CD8-positive, alpha-beta memory T cell (primary cell): Measurements from ENCODE around the gene CUX1. TPM values are rescaled to one million over a fixed set of nuclear protein-coding genes. Genes with fewer than 3 reads are reported as not detected.
A peak's percentile ranks its signal among the peaks of the same experiment; 100 is the strongest.

Experiments
- CTCF ChIA-PET: fragments of 350-600 bp; sonication (Branson Sonifier 250); formaldehyde crosslinking; loops from one replicate; lab custom pipeline; 2021; ENCODE audit warnings: antibody characterized with exemption; lab: Charles Lee
- POLR2A ChIA-PET: fragments of 350-600 bp; sonication (Branson Sonifier 250); formaldehyde crosslinking; loops from one replicate; lab custom pipeline; 2021; ENCODE audit warnings: antibody characterized with exemption; lab: Charles Lee
- DNase-seq, 5 donors: peaks; one replicate each; pipeline versions ENCODE4 v3.0.0 to v3.0.0-alpha.2; 2020 to 2022; ENCODE audit warnings: mixed read lengths in 1 of 5
- H3K27ac ChIP-seq: one replicate; pipeline ENCODE4 v1.7.0; 2013; ENCODE audit warnings: low read depth, mild to moderate bottlenecking, low read length, moderate library complexity
- H3K27me3 ChIP-seq: 2 replicates; pipeline ENCODE4 v1.7.0; 2013; ENCODE audit warnings: low read length, mild to moderate bottlenecking; ENCODE audit not compliant: insufficient read depth, poor library complexity, severe bottlenecking
- H3K36me3 ChIP-seq: 2 replicates; pipeline ENCODE4 v1.7.0; 2013; ENCODE audit warnings: mild to moderate bottlenecking, low read length, moderate library complexity; ENCODE audit not compliant: insufficient read depth
- H3K4me1 ChIP-seq: 2 replicates; pipeline ENCODE4 v1.7.0; 2013; ENCODE audit warnings: mild to moderate bottlenecking, low read length, moderate library complexity; ENCODE audit not compliant: insufficient read depth
- H3K4me3 ChIP-seq: 2 replicates; pipeline ENCODE4 v1.7.0; 2013; ENCODE audit warnings: mild to moderate bottlenecking, low read length
- H3K9me3 ChIP-seq: 2 replicates; pipeline ENCODE4 v1.7.0; 2013; ENCODE audit warnings: mild to moderate bottlenecking, low read length
- H3K27ac Mint-ChIP-seq, 8 donors: one replicate each; pipeline ENCODE4 v1.8.0; 2020 to 2021; ENCODE audit warnings: mixed read lengths in 8 of 8, mild to moderate bottlenecking in 6 of 8, inconsistent platforms in 3 of 8, moderate library complexity in 3 of 8
- H3K27me3 Mint-ChIP-seq, 2 donors: one replicate each; pipeline ENCODE4 v1.8.0; 2020 to 2021; ENCODE audit warnings: mixed read lengths in 2 of 2, mild to moderate bottlenecking in 1 of 2, moderate library complexity in 1 of 2
- H3K36me3 Mint-ChIP-seq, 3 donors: one replicate each; pipeline ENCODE4 v1.8.0; 2020 to 2021; ENCODE audit warnings: mixed read lengths in 3 of 3, inconsistent platforms in 1 of 3, mild to moderate bottlenecking in 1 of 3
- H3K4me1 Mint-ChIP-seq, 3 donors: one replicate each; pipeline ENCODE4 v1.8.0; 2020 to 2021; ENCODE audit warnings: mixed read lengths in 3 of 3, inconsistent platforms in 1 of 3, mild to moderate bottlenecking in 1 of 3
- H3K4me3 Mint-ChIP-seq, 7 donors: one replicate each; pipeline ENCODE4 v1.8.0; 2020 to 2021; ENCODE audit warnings: mixed read lengths in 7 of 7, mild to moderate bottlenecking in 6 of 7, moderate library complexity in 4 of 7, inconsistent platforms in 2 of 7
- H3K9me3 Mint-ChIP-seq, 5 donors: one replicate each; pipeline ENCODE4 v1.8.0; 2020 to 2022; ENCODE audit warnings: mixed read lengths in 5 of 5, mild to moderate bottlenecking in 3 of 5, moderate library complexity in 2 of 5, inconsistent platforms in 1 of 5
- polyA plus RNA-seq: library from polyadenylated mRNA; unstranded; fragments of 300-500 nt; fragmentation: Illumina TruSeq; gene quantifications from one replicate; pipeline ENCODE4 v1.2.3, GENCODE V29; 2021
- total RNA-seq, 2 experiments: library from RNA; stranded (reverse); gene quantifications; one replicate each; pipeline ENCODE4 v1.2.3, GENCODE V29; 2021

CUX1 gene
- total and polyA plus RNA-seq, 3 experiments from 2014 or later = 23.2 to 26.4 (median 23.6) TPM

- H3K27ac Mint-ChIP-seq = no peak overlapping the region
- H3K27me3 Mint-ChIP-seq = no peaks in the 10 kb centered on the region
- H3K36me3 Mint-ChIP-seq = peaks cover 0 to 7% (median 5%) of the 10 kb centered on the region in 3 donors
- no peak overlapping the region for H3K4me3 Mint-ChIP-seq
- no peak overlapping the region for H3K27ac ChIP-seq
- H3K36me3 ChIP-seq = no peaks in the 10 kb centered on the region
- peaks cover 0 to 1% (median 0%) of the 10 kb centered on the region in 5 donors for H3K9me3 Mint-ChIP-seq
- no peak overlapping the region for H3K4me3 ChIP-seq
- no peaks in the 10 kb centered on the region for H3K4me1 ChIP-seq
- peaks cover 0 to 5% (median 5%) of the 10 kb centered on the region in 3 donors for H3K4me1 Mint-ChIP-seq
- CTCF ChIA-PET = no interaction called here
- no peaks in the 10 kb centered on the region for H3K27me3 ChIP-seq
- no peak for DNase-seq
- POLR2A ChIA-PET = no interaction called here
- no peaks in the 10 kb centered on the region for H3K9me3 ChIP-seq
Measured at GRCh38 chr7:101976411-101976810, 159.0 kb downstream of the CUX1 start.

GRCh38 chr7:101977249-101977648, 159.8 kb downstream of the CUX1 start:
- peaks cover 0 to 1% (median 0%) of the 10 kb centered on the region in 5 donors for H3K9me3 Mint-ChIP-seq

GRCh38 chr7:101978683-101979082, 161.3 kb downstream of the CUX1 start:
- H3K9me3 Mint-ChIP-seq = peaks cover 0 to 1% (median 0%) of the 10 kb centered on the region in 5 donors
- H3K4me3 Mint-ChIP-seq = no peak overlapping the region
- Histone ChIP-seq H3K4me1 (no peaks in the 10 kb centered on the region), H3K27me3 (no peaks in the 10 kb centered on the region), H3K9me3 (no peaks in the 10 kb centered on the region), H3K27ac (no peak overlapping the region), H3K4me3 (no peak overlapping the region), H3K36me3 (no peaks in the 10 kb centered on the region)
- no peaks in the 10 kb centered on the region for H3K27me3 Mint-ChIP-seq
- no peak overlapping the region for H3K27ac Mint-ChIP-seq
- H3K4me1 Mint-ChIP-seq = peaks cover 0 to 9% (median 5%) of the 10 kb centered on the region in 3 donors
- CTCF ChIA-PET = no interaction called here
- H3K36me3 Mint-ChIP-seq = peaks cover 3 to 8% (median 7%) of the 10 kb centered on the region in 3 donors
- no peak for DNase-seq
- POLR2A ChIA-PET = no interaction called here

More at GRCh38 chr7:101977249-101977648, 159.8 kb downstream of the CUX1 start:
- Histone ChIP-seq H3K4me3 (no peak overlapping the region), H3K36me3 (no peaks in the 10 kb centered on the region), H3K27me3 (no peaks in the 10 kb centered on the region), H3K4me1 (no peaks in the 10 kb centered on the region), H3K27ac (no peak overlapping the region), H3K9me3 (no peaks in the 10 kb centered on the region)
- POLR2A ChIA-PET = no interaction called here
- Mint-ChIP-seq H3K4me1 (peaks cover 0 to 5% (median 5%) of the 10 kb centered on the region in 3 donors), H3K4me3 (no peak overlapping the region), H3K27ac (no peak overlapping the region), H3K36me3 (peaks cover 0 to 9% (median 5%) of the 10 kb centered on the region in 3 donors), H3K27me3 (no peaks in the 10 kb centered on the region)
- CTCF ChIA-PET = no interaction called here
- DNase-seq = no peak

- H3K4me1 Mint-ChIP-seq = peaks cover 0 to 18% (median 7%) of the 10 kb centered on the region in 3 donors
- Histone ChIP-seq H3K27ac (no peak overlapping the region), H3K4me1 (no peaks in the 10 kb centered on the region), H3K27me3 (no peaks in the 10 kb centered on the region), H3K36me3 (no peaks in the 10 kb centered on the region), H3K4me3 (no peak overlapping the region), H3K9me3 (no peaks in the 10 kb centered on the region)
- CTCF ChIA-PET = no interaction called here
- H3K27ac Mint-ChIP-seq = peak overlapping the region in 1 of 8 donors; percentile 70
- peaks cover 3 to 12% (median 7%) of the 10 kb centered on the region in 3 donors for H3K36me3 Mint-ChIP-seq
- no peaks in the 10 kb centered on the region for H3K9me3 Mint-ChIP-seq
- POLR2A ChIA-PET = no interaction called here
- H3K27me3 Mint-ChIP-seq = no peaks in the 10 kb centered on the region
- DNase-seq = no peak
- no peak overlapping the region for H3K4me3 Mint-ChIP-seq
Measured at GRCh38 chr7:101983147-101983811, 165.9 kb downstream of the CUX1 start.

GRCh38 chr7:101984133-101984879, 166.9 kb downstream of the CUX1 start:
- Histone ChIP-seq H3K27me3 (no peaks in the 10 kb centered on the region), H3K36me3 (no peaks in the 10 kb centered on the region), H3K4me1 (no peaks in the 10 kb centered on the region), H3K9me3 (no peaks in the 10 kb centered on the region), H3K4me3 (no peak overlapping the region), H3K27ac (no peak overlapping the region)
- Mint-ChIP-seq H3K27ac (peak overlapping the region in 1 of 8 donors; percentile 16), H3K27me3 (no peaks in the 10 kb centered on the region), H3K9me3 (no peaks in the 10 kb centered on the region), H3K36me3 (peaks cover 3 to 14% (median 5%) of the 10 kb centered on the region in 3 donors), H3K4me1 (peaks cover 0 to 16% (median 10%) of the 10 kb centered on the region in 3 donors), H3K4me3 (no peak overlapping the region)
- DNase-seq = no peak
- POLR2A ChIA-PET = no interaction called here
- CTCF ChIA-PET = no interaction called here

- Mint-ChIP-seq H3K9me3 (no peaks in the 10 kb centered on the region), H3K36me3 (peaks cover 3 to 14% (median 5%) of the 10 kb centered on the region in 3 donors), H3K4me1 (peaks cover 0 to 24% (median 10%) of the 10 kb centered on the region in 3 donors)
Measured at GRCh38 chr7:101985057-101985902, 167.9 kb downstream of the CUX1 start.

GRCh38 chr7:101985903-101986734, 168.7 kb downstream of the CUX1 start:
- no peaks in the 10 kb centered on the region for H3K9me3 ChIP-seq
- Mint-ChIP-seq H3K36me3 (peaks cover 2 to 14% (median 3%) of the 10 kb centered on the region in 3 donors), H3K9me3 (no peaks in the 10 kb centered on the region), H3K27ac (peak overlapping the region in 1 of 8 donors; percentile 15), H3K27me3 (no peaks in the 10 kb centered on the region), H3K4me3 (no peak overlapping the region), H3K4me1 (peaks cover 0 to 31% (median 7%) of the 10 kb centered on the region in 3 donors)
- no peak overlapping the region for H3K4me3 ChIP-seq
- H3K4me1 ChIP-seq = no peaks in the 10 kb centered on the region
- H3K27me3 ChIP-seq = no peaks in the 10 kb centered on the region
- ChIA-PET CTCF (interaction anchor here (1.0 to 1.7 kb wide), 3 partner anchors 8 to 443 kb away, joined by 3 read pairs; no protein-coding TSS in a partner anchor), POLR2A (no interaction called here)
- H3K27ac ChIP-seq = no peak overlapping the region
- no peaks in the 10 kb centered on the region for H3K36me3 ChIP-seq
- no peak for DNase-seq

More at GRCh38 chr7:101985057-101985902, 167.9 kb downstream of the CUX1 start:
- no peaks in the 10 kb centered on the region for H3K9me3 ChIP-seq
- ChIA-PET CTCF (interaction anchor here (1.0 to 1.7 kb wide), 3 partner anchors 9 to 442 kb away, joined by 3 read pairs; no protein-coding TSS in a partner anchor), POLR2A (no interaction called here)
- peak overlapping the region in 2 of 8 donors; percentile 15 to 23 for H3K27ac Mint-ChIP-seq
- no peaks in the 10 kb centered on the region for H3K36me3 ChIP-seq
- H3K27ac ChIP-seq = no peak overlapping the region
- no peaks in the 10 kb centered on the region for H3K27me3 ChIP-seq
- no peak overlapping the region for H3K4me3 ChIP-seq
- H3K4me3 Mint-ChIP-seq = no peak overlapping the region
- H3K27me3 Mint-ChIP-seq = no peaks in the 10 kb centered on the region
- no peak for DNase-seq
- no peaks in the 10 kb centered on the region for H3K4me1 ChIP-seq
